AG04449 (cell line): ENCODE measurements around the gene HOXC5.
"Not testable (repeated sequence)": the region's sequence is repeated elsewhere in the genome, so short reads cannot be mapped to it uniquely, and the experiment has no call there.

Experiments
- CTCF ChIA-PET: fragments of 350-600 bp; formaldehyde crosslinking; extraction: SDS; loops from one replicate; lab custom pipeline; 2021; ENCODE audit warnings: antibody characterized with exemption; lab: Yijun Ruan, JAX
- POLR2A ChIA-PET: fragments of 400-600, 350-600 bp; formaldehyde crosslinking; extraction: SDS; loops from one replicate; lab custom pipeline; 2020; ENCODE audit warnings: antibody characterized with exemption, inconsistent platforms; lab: Yijun Ruan, JAX
- DNase-seq: peaks from one replicate; pipeline ENCODE4 v3.0.0-alpha.2; 2010; ENCODE audit warnings: low read depth, low spot score
- H3K4me3 ChIP-seq: 2 replicates; pipeline ENCODE4 v1.5.1; 2011; ENCODE audit warnings: low read depth, mild to moderate bottlenecking, control low read depth, low read length
- TF ChIP-seq, protein P1 (sequence below): IDR thresholded peaks from one replicate; pipeline ENCODE4 v1.5.1; 2011; ENCODE audit warnings: mild to moderate bottlenecking, moderate library complexity, low read length, control low read depth, inconsistent platforms; ENCODE audit not compliant: insufficient read depth; ENCODE audit errors: missing control alignments

Gene HOXC5

DNA sequence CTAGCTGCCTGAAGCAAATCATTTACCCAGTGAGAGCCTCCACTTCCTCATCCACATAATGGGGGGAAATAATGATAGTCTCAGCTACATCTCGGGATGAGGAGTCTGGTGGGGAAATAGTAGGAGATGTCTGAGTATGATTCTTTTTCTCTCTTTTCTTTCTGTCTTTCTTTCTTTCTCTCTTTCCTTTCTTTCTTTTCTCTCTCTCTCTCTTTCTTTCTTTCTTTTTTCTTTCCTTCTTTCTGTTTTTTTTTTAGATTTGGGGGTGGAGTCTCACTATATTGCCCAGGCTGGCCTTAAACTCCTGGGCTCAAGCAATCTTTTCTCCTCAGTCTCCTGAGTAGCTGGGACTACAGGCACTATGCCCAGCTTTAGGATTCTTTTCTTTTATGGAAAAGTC is 33.6 kb downstream of the HOXC5 start:
- no peak overlapping the region for H3K4me3 ChIP-seq
- TF ChIP-seq, protein P1, sequence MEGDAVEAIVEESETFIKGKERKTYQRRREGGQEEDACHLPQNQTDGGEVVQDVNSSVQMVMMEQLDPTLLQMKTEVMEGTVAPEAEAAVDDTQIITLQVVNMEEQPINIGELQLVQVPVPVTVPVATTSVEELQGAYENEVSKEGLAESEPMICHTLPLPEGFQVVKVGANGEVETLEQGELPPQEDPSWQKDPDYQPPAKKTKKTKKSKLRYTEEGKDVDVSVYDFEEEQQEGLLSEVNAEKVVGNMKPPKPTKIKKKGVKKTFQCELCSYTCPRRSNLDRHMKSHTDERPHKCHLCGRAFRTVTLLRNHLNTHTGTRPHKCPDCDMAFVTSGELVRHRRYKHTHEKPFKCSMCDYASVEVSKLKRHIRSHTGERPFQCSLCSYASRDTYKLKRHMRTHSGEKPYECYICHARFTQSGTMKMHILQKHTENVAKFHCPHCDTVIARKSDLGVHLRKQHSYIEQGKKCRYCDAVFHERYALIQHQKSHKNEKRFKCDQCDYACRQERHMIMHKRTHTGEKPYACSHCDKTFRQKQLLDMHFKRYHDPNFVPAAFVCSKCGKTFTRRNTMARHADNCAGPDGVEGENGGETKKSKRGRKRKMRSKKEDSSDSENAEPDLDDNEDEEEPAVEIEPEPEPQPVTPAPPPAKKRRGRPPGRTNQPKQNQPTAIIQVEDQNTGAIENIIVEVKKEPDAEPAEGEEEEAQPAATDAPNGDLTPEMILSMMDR: no peak
- ChIA-PET POLR2A (no interaction called here), CTCF (interaction anchor here (0.7 to 2.9 kb wide), 5 partner anchors 9 to 320 kb away, joined by 3 to 12 read pairs (median 3); no protein-coding TSS in a partner anchor)
- DNase-seq: no peak

DNA sequence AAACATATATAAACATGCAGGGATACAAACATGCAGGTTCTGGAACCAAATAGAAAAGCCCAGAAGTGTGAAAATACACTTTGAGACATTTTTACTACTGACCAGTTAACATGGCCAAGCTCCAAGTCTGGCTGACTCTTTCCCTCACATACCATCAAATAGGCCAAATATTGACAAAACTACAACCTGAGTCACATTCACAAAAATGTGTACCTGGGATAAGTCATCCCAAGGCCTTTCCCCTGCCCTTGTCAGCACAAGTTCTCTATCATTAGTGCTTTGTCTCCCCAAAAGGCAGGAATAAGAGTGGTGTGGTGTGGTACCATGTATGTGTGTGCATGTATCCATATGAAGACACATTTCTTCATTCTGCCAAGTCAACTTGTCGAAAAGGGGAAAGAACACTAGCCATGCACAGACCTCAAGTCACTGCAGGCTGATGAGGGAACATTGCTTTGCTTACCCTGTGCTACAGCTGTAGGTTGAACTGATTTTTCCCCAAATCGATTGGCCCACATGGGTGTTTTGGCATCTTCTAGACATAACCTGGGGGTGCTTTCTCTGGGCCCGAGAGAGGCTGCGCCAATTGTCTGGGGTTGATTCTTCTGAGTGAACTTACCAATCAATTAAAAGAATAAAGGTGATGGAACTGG is 35.7 kb downstream of the HOXC5 start:
- DNase-seq: no peak
- POLR2A ChIA-PET: interaction anchor here (0.6 kb wide), 1 partner anchor 51 kb away, joined by 3 read pairs; no protein-coding TSS in a partner anchor
- CTCF ChIA-PET: interaction anchor here (1.0 kb wide), 1 partner anchor 13 kb away, joined by 3 read pairs; no protein-coding TSS in a partner anchor

DNA sequence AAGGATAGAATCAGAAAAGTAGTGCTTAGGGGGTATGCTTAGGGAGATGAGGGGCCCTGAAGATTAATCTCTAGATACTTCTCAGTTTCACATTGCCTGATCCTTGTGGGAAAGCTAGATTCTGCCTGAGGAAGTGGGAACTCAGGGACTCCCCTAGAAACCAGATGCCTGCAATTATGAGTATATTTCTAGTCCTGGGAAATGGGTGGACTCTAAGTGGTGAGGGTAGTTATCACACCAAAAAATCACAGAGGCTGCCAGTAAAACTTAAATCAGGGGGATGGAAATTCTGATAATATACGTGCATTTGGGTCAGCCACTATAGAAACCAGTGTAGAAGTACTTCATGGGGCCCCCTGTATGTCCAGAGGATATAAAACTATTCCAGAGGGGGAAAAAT is 39.1 kb downstream of the HOXC5 start:
- no peak overlapping the region for H3K4me3 ChIP-seq
- POLR2A ChIA-PET: interaction anchor here (1.0 kb wide), 1 partner anchor 11 kb away, joined by 3 read pairs; no protein-coding TSS in a partner anchor
- no peak for DNase-seq
- CTCF ChIA-PET: interaction anchor here (1.1 to 1.9 kb wide), 2 partner anchors 39 to 129 kb away, joined by 4 to 10 read pairs; partner anchors contain the start of gene HOXC5
- TF ChIP-seq, protein P1: no peak

More for the DNA sequence above, 35.7 kb downstream of the HOXC5 start:
- H3K4me3 ChIP-seq: no peak overlapping the region
- TF ChIP-seq, protein P1: no peak

DNA sequence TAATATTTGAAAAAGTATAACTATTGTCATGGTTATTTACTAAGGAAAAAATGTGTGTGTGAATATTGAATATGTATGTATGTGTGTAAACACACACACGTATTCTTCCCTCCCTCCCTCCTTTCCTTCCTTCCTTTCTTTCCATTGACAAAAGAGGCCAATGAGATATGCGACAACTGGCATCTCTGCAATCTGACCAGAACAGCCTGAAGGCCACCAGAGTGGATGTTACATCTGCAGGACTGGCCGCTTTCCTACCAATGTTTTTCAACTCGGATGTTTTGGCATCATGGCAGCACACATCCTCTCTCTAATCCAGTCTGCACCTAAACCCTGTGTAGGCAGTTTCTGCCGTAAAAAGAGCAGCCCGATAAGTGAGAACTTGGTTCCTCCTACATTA is 41.5 kb downstream of the HOXC5 start:
- H3K4me3 ChIP-seq: no peak overlapping the region
- POLR2A ChIA-PET: no interaction called here
- TF ChIP-seq, protein P1: no peak
- no peak for DNase-seq
- CTCF ChIA-PET: interaction anchor here (1.1 kb wide), 1 partner anchor 9 kb away, joined by 3 read pairs; no protein-coding TSS in a partner anchor

DNA sequence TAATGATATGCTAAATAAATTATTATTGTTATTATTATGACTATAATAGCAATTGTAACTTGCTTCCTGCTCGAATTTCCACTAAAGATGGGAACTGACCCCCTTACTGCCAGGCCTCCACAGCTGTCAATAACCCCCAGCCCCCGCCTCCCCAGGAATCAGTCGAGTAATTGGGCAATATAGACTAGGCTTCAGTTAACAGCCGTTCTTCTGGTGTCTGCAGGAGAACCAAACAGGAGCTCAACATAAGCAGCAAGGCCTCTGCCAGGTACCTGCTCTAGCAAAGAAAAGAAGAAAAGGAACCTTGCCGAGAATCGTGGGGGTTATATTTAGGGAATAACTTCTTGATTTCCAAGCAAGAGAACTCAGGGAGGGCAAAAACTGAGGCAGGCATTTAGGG is 42.6 kb downstream of the HOXC5 start:
- ChIA-PET POLR2A (no interaction called here), CTCF (no interaction called here)
- H3K4me3 ChIP-seq: no peak overlapping the region
- TF ChIP-seq, protein P1: no peak
- DNase-seq: no peak

DNA sequence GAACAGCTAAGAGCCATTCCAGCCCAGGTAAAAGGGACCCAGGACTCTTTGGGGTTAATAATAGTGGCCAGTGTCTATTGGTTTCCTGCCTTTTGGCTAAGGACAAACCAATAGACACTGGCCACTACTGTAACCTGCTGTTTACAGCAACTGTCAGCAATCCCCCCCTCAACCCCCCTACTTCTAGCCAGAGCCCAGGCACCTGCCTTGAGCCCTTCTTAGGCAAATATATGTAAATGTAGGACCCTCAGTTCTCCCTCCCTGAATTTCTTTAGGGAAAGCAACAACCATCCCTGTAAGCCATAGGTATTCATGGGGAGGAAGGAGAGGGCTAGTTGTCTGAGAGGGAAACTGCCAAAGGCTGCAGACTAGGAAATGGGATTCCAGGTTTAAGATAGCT is 43.1 kb downstream of the HOXC5 start:
- no peak for DNase-seq
- CTCF ChIA-PET: interaction anchor here (0.7 kb wide), 1 partner anchor 44 kb away, joined by 3 read pairs; the partner anchor contains the start of gene HOXC5
- POLR2A ChIA-PET: no interaction called here

DNA sequence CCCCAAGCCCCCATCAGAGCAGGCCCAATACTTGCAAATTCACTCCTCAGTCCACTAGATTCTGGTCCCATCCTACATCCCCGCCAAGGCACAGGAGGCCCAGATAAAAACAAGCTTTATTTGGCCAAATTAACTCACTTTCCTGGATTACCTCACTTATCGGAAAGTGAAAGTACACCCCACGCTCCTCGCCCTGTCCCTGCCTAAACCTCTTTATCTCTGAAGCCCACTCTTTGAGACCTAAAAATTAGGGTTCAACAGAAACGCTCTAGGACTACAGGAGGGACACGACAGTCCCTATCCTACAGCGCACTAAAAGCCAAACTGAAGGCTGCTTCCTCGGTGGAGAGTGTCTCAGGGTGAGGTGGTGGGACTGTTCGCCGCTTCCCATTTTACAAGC is 45.0 kb downstream of the HOXC5 start:
- H3K4me3 ChIP-seq: peak overlapping the region; percentile 6; the same call in 1 of the 2 replicates
- POLR2A ChIA-PET, CTCF ChIA-PET, DNase-seq: not testable (repeated sequence)

More for the DNA sequence above, 43.1 kb downstream of the HOXC5 start:
- TF ChIP-seq, protein P1: no peak
- H3K4me3 ChIP-seq: no peak overlapping the region

DNA sequence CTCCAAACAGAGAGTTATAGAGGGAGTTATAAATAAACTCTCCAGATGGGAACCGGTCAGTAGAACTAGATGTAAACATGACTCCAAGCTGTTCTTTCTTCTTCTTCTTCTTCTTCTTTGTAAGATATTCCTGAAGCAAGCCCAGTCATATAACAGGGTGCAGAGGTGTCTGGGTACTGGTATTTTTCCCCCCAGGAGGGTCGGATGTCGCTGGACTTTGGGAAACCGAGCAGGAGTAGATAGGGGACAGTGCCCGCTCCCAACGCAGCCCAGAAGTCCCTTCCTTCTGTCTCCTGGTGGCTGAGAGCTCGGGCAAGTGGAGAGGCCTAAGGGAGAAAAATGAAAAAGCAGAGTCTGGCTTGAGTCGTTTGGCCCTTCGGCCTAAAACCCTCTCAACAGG is 46.3 kb downstream of the HOXC5 start:
- DNase-seq, POLR2A ChIA-PET, CTCF ChIA-PET: not testable (repeated sequence)
- H3K4me3 ChIP-seq: peak overlapping the region; percentile 18
